SK-N-SH (cell line): ENCODE measurements around the gene ZG16B. TPM values are rescaled to one million over a fixed set of nuclear protein-coding genes. Genes with fewer than 3 reads are reported as not detected.

Source experiments
- CTCF ChIA-PET: fragments of 300-600, 350-600 bp; formaldehyde crosslinking; extraction: SDS; loops from one replicate; lab custom pipeline; 2021; lab: Yijun Ruan, JAX
- POLR2A ChIA-PET: fragments of 350-600 bp; sonication (Branson Sonifier 250); formaldehyde crosslinking; extraction: SDS; loops from one replicate; lab custom pipeline; 2020; ENCODE audit warnings: antibody characterized with exemption, inconsistent platforms; lab: Yijun Ruan, JAX
- DNase-seq: peaks from one replicate; pipeline ENCODE4 v3.0.0; 2012
- H2AFZ ChIP-seq: fragments of 200-600 bp; sonication (generic); 2 replicates; pipeline ENCODE4 v1.8.1; 2016; ENCODE audit warnings: antibody characterized with exemption, mild to moderate bottlenecking, low read depth
- H3F3A ChIP-seq: fragments of 200-600 bp; sonication (generic); replicated peaks from 2 replicates; pipeline ENCODE3; 2016; ENCODE audit warnings: antibody characterized with exemption, mild to moderate bottlenecking; ENCODE audit not compliant: insufficient read depth
- H3K27ac ChIP-seq, 2 experiments: fragments of 200-500 bp in 1 of 2; fragments of 200-600 bp in 1 of 2; sonication (Bioruptor generic) in 1 of 2; sonication (generic), shearing (Covaris generic) in 1 of 2; 2 replicates each; pipeline versions ENCODE4 v1.5.1 to v1.6.1; 2014 to 2016; ENCODE audit warnings: low read depth in 2 of 2, inconsistent platforms in 1 of 2, low read length in 1 of 2, mild to moderate bottlenecking in 1 of 2, mixed read lengths in 1 of 2
- H3K27me3 ChIP-seq: fragments of 200-600 bp; sonication (generic), shearing (Covaris generic); 2 replicates; pipeline ENCODE4 v1.6.1; 2016; ENCODE audit warnings: mixed run types; ENCODE audit not compliant: insufficient read depth
- H3K36me3 ChIP-seq, 2 experiments: fragments of 200-500 bp in 1 of 2; fragments of 200-600 bp in 1 of 2; sonication (Bioruptor generic) in 1 of 2; sonication (generic) in 1 of 2; replicated peaks in 1 of 2; 2 replicates each; pipeline versions ENCODE3 to v1.5.1; 2014 to 2016; ENCODE audit warnings: low read length in 1 of 2, mild to moderate bottlenecking in 1 of 2; ENCODE audit not compliant: insufficient read depth in 2 of 2, control insufficient read depth in 1 of 2
- H3K4me1 ChIP-seq, 2 experiments: fragments of 200-500 bp in 1 of 2; fragments of 200-600 bp in 1 of 2; sonication (Bioruptor generic) in 1 of 2; sonication (generic), shearing (Covaris generic) in 1 of 2; 2 replicates each; pipeline versions ENCODE4 v1.5.1 to v1.6.1; 2014 to 2016; ENCODE audit warnings: low read depth in 1 of 2, low read length in 1 of 2, mixed run types in 1 of 2; ENCODE audit not compliant: insufficient read depth in 2 of 2, control insufficient read depth in 1 of 2
- H3K4me2 ChIP-seq: fragments of 200-600 bp; sonication (generic), shearing (Covaris generic); 2 replicates; pipeline ENCODE4 v1.6.1; 2017; ENCODE audit warnings: mixed run types
- H3K4me3 ChIP-seq, 2 experiments: fragments of 200-500 bp in 1 of 2; fragments of 200-600 bp in 1 of 2; sonication (Bioruptor generic) in 1 of 2; sonication (generic), shearing (Covaris generic) in 1 of 2; 2 replicates each; pipeline versions ENCODE4 v1.5.1 to v1.8.1; 2014 to 2016; ENCODE audit warnings: low read depth in 2 of 2, inconsistent platforms in 1 of 2, low read length in 1 of 2, mild to moderate bottlenecking in 1 of 2, mixed read lengths in 1 of 2, moderate library complexity in 1 of 2
- H3K79me2 ChIP-seq: fragments of 200-600 bp; sonication (generic); 2 replicates; pipeline ENCODE4 v1.8.1; 2017; ENCODE audit warnings: mild to moderate bottlenecking; ENCODE audit not compliant: insufficient read depth
- H3K9ac ChIP-seq: fragments of 200-600 bp; sonication (generic); 2 replicates; pipeline ENCODE4 v1.6.1; 2017; ENCODE audit warnings: mixed run types
- H3K9me2 ChIP-seq: fragments of 200-600 bp; sonication (generic); 2 replicates; pipeline ENCODE4 v1.6.1; 2017; ENCODE audit warnings: mixed run types
- H3K9me3 ChIP-seq: fragments of 200-600 bp; sonication (generic); 2 replicates; pipeline ENCODE4 v1.6.1; 2017; ENCODE audit warnings: mixed run types, mild to moderate bottlenecking, moderate library complexity
- H4K20me1 ChIP-seq: fragments of 200-600 bp; sonication (generic); 2 replicates; pipeline ENCODE4 v1.6.1; 2017; ENCODE audit warnings: mild to moderate bottlenecking, mixed run types; ENCODE audit not compliant: insufficient read depth
- CHD2 ChIP-seq: fragments of 150-350 bp; IDR thresholded peaks from 2 replicates; pipeline ENCODE4 v1.6.1; 2018; ENCODE audit warnings: low read length; ENCODE audit not compliant: partially characterized antibody
- EZH2phosphoT487 ChIP-seq: fragments of 200-600 bp; sonication (generic); IDR thresholded peaks from 2 replicates; pipeline ENCODE4 v1.6.1; 2017; ENCODE audit warnings: low read depth, mixed run types, mild to moderate bottlenecking, antibody characterized with exemption, moderate library complexity, borderline replicate concordance
- FOSL2 ChIP-seq: IDR thresholded peaks from 2 replicates; pipeline ENCODE4 v1.4.0; 2012; ENCODE audit warnings: low read depth, mild to moderate bottlenecking, moderate library complexity, borderline replicate concordance
- FOXJ3 ChIP-seq: sonication (generic); formaldehyde crosslinking; IDR thresholded peaks from 2 replicates; pipeline ENCODE4 v1.5.1; 2020; ENCODE audit warnings: mild to moderate bottlenecking, missing genetic modification reagents
- GABPA ChIP-seq: IDR thresholded peaks from 2 replicates; pipeline ENCODE4 v1.4.0; 2012; ENCODE audit warnings: low read depth, mild to moderate bottlenecking
- MEF2A ChIP-seq: IDR thresholded peaks from 2 replicates; pipeline ENCODE4 v1.4.0; 2012; ENCODE audit warnings: low read depth, borderline replicate concordance
- NFIC ChIP-seq: IDR thresholded peaks from 2 replicates; pipeline ENCODE4 v1.4.0; 2012; ENCODE audit warnings: borderline replicate concordance
- NRF1 ChIP-seq: IDR thresholded peaks from 2 replicates; pipeline ENCODE4 v1.6.1; 2012; ENCODE audit warnings: low read depth, mild to moderate bottlenecking, low read length
- PBX3 ChIP-seq: IDR thresholded peaks from 2 replicates; pipeline ENCODE4; 2012
- POLR2AphosphoS5 ChIP-seq: IDR thresholded peaks from 2 replicates; pipeline ENCODE4 v1.6.1; 2012; ENCODE audit warnings: low read depth, low read length
- RAD21 ChIP-seq: IDR thresholded peaks from 2 replicates; pipeline ENCODE4 v1.6.1; 2012; ENCODE audit warnings: mild to moderate bottlenecking, low read length
- RCOR1 ChIP-seq: fragments of 150-350 bp; IDR thresholded peaks from 2 replicates; pipeline ENCODE4 v1.6.1; 2017; ENCODE audit warnings: antibody characterized with exemption, low read length
- REST ChIP-seq: IDR thresholded peaks from 2 replicates; pipeline ENCODE4 v1.6.1; 2012; ENCODE audit warnings: mild to moderate bottlenecking, low read depth, low read length, moderate library complexity
- RFX5 ChIP-seq: IDR thresholded peaks from 2 replicates; pipeline ENCODE4 v1.6.1; 2012; ENCODE audit warnings: mild to moderate bottlenecking, improper control_type of control experiment, low read length
- SIN3A ChIP-seq: IDR thresholded peaks from 2 replicates; pipeline ENCODE4 v1.6.1; 2012; ENCODE audit warnings: low read depth, mild to moderate bottlenecking, low read length, moderate library complexity, borderline replicate concordance
- SMC3 ChIP-seq: IDR thresholded peaks from 2 replicates; pipeline ENCODE4 v1.6.1; 2012; ENCODE audit warnings: low read depth, low read length, improper control_type of control experiment
- TAF1 ChIP-seq: IDR thresholded peaks from 2 replicates; pipeline ENCODE4 v1.6.1; 2012; ENCODE audit warnings: low read depth, mild to moderate bottlenecking, low read length, moderate library complexity, borderline replicate concordance
- TCF12 ChIP-seq: IDR thresholded peaks from 2 replicates; pipeline ENCODE4 v1.4.0; 2012
- TEAD4 ChIP-seq: IDR thresholded peaks from 2 replicates; pipeline ENCODE4 v1.4.0; 2012; ENCODE audit warnings: mild to moderate bottlenecking, borderline replicate concordance; ENCODE audit not compliant: insufficient read depth
- YY1 ChIP-seq: IDR thresholded peaks from 2 replicates; pipeline ENCODE4 v1.4.0; 2012; ENCODE audit warnings: low read depth, mild to moderate bottlenecking
- WGBS: methylation state at CpG from one replicate; pipeline ENCODE4 v1.1.6; 2017; ENCODE audit warnings: low lambda C conversion rate; 5-methylcytosine and 5-hydroxymethylcytosine counted together
- polyA plus RNA-seq, 3 experiments: library from polyadenylated mRNA; depleted of rRNA; stranded (reverse); fragments of >200 nt; gene quantifications; 2 replicates each; pipeline ENCODE4 v1.2.3, GENCODE V29; 2012
- TF ChIP-seq, protein P1 (sequence below): fragments of 150-350 bp; IDR thresholded peaks from 2 replicates; pipeline ENCODE4 v1.6.1; 2016; ENCODE audit warnings: mild to moderate bottlenecking, low read depth, low read length

ZG16B gene
- polyA plus RNA-seq, 1 of the 3 experiments (the other 2 are of a cell fraction), result 0.26 TPM

DNA sequence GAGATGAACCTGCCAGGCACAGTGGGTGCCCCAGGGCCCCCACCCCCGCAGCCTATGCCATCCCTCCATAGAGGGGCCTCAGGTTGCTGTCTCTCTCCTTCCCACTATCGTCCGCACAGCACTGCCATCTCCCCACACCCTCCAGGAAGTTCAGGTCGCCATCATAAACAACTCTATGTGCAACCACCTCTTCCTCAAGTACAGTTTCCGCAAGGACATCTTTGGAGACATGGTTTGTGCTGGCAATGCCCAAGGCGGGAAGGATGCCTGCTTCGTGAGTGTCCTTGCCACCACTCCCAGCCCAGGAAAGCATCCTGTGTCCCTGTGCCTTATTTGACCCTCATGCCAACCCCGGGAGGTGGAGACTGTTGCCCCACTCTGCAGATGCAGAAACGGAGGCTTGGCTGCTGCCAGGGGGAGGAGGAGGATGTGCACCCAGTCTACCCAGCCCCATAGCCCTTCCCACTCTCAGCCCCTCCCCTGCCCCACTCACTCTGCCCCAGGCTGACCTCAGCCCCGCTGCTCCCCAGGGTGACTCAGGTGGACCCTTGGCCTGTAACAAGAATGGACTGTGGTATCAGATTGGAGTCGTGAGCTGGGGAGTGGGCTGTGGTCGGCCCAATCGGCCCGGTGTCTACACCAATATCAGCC lies 9.1 kb upstream of the ZG16B start:
- WGBS, result 57% methylated on average over 12 of the region's 14 CpGs
- H3K9me3 ChIP-seq, result no peaks in the 10 kb centered on the region
- no peak overlapping the region for H3K9ac ChIP-seq
- ChIA-PET POLR2A (interaction anchor here (1.5 kb wide), 1 partner anchor 43 kb away, joined by 6 read pairs; the partner anchor contains the start of gene ELOB), CTCF (interaction anchor here (1.2 to 2.7 kb wide), 3 partner anchors 10 to 47 kb away, joined by 3 to 13 read pairs (median 10); no protein-coding TSS in a partner anchor)
- H3K79me2 ChIP-seq, result no peaks in the 10 kb centered on the region
- DNase-seq, result peak; percentile 62
- H3K9me2 ChIP-seq, result no peaks in the 10 kb centered on the region
- H3K4me2 ChIP-seq, result no peak overlapping the region
- no peaks in the 10 kb centered on the region for H4K20me1 ChIP-seq
- H3K4me3 ChIP-seq, result no peak overlapping the region
- TF ChIP-seq RCOR1 (0 out of 2 replicates have a peak, but pooled peaks have one; percentile 13), TCF12 (no peak)
- no peaks in the 10 kb centered on the region for H3F3A ChIP-seq
- H2AFZ ChIP-seq, result no peak overlapping the region
- H3K4me1 ChIP-seq, result peaks cover 0 to 24% of the 10 kb centered on the region in 2 experiments; a peak in 1 of 4 replicates
- no peaks in the 10 kb centered on the region for H3K27me3 ChIP-seq
- H3K27ac ChIP-seq, result peak overlapping the region in 1 of 2 experiments; percentile 74; a peak in 2 of 4 replicates
- no peaks in the 10 kb centered on the region for H3K36me3 ChIP-seq

- CTCF ChIA-PET, result interaction anchor here (1.2 to 2.7 kb wide), 5 partner anchors 11 to 69 kb away, joined by 3 to 13 read pairs (median 3); partner anchors contain the start of gene SRRM2
- H3K9me2 ChIP-seq, result no peaks in the 10 kb centered on the region
- H3K36me3 ChIP-seq, result no peaks in the 10 kb centered on the region
- no peaks in the 10 kb centered on the region for H3F3A ChIP-seq
- peak overlapping the region in 1 of 2 experiments; percentile 74; a peak in 2 of 4 replicates for H3K27ac ChIP-seq
- DNase-seq, result peak; percentile 66
- no peaks in the 10 kb centered on the region for H3K9me3 ChIP-seq
- POLR2A ChIA-PET, result interaction anchor here (1.1 to 1.5 kb wide), 2 partner anchors 44 to 61 kb away, joined by 4 to 6 read pairs; partner anchors contain the start of genes ELOB and FLYWCH2
- H3K4me3 ChIP-seq, result no peak overlapping the region
- no peak overlapping the region for H2AFZ ChIP-seq
- H3K27me3 ChIP-seq, result no peaks in the 10 kb centered on the region
- H4K20me1 ChIP-seq, result no peaks in the 10 kb centered on the region
- peaks cover 0 to 24% of the 10 kb centered on the region in 2 experiments; a peak in 1 of 4 replicates for H3K4me1 ChIP-seq
- 59% methylated on average over 9 of the region's 9 CpGs for WGBS
- H3K9ac ChIP-seq, result no peak overlapping the region
- H3K79me2 ChIP-seq, result no peaks in the 10 kb centered on the region
- H3K4me2 ChIP-seq, result no peak overlapping the region
- TF ChIP-seq, protein P1, sequence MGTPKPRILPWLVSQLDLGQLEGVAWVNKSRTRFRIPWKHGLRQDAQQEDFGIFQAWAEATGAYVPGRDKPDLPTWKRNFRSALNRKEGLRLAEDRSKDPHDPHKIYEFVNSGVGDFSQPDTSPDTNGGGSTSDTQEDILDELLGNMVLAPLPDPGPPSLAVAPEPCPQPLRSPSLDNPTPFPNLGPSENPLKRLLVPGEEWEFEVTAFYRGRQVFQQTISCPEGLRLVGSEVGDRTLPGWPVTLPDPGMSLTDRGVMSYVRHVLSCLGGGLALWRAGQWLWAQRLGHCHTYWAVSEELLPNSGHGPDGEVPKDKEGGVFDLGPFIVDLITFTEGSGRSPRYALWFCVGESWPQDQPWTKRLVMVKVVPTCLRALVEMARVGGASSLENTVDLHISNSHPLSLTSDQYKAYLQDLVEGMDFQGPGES, result no peak
- TF ChIP-seq MEF2A, result no peak
- no peak for TF ChIP-seq PBX3
- TF ChIP-seq RAD21, result peak; percentile 5; the same call in 1 of the 2 replicates
- no peak for TF ChIP-seq SMC3
- TF ChIP-seq NFIC, result no peak
- no peak for TF ChIP-seq REST
- no peak for TF ChIP-seq RFX5
- no peak for TF ChIP-seq POLR2AphosphoS5
- no peak for TF ChIP-seq TAF1
- TF ChIP-seq NRF1, result no peak
- TF ChIP-seq GABPA, result no peak
- no peak for TF ChIP-seq YY1
- no peak; the same call in 1 of the 2 replicates for TF ChIP-seq RCOR1
- TF ChIP-seq TEAD4, result no peak
- peak; percentile 45 for TF ChIP-seq CHD2
- no peak for TF ChIP-seq EZH2phosphoT487
- TF ChIP-seq FOSL2, result no peak
- TF ChIP-seq SIN3A, result no peak
- TF ChIP-seq FOXJ3, result no peak
These were observed 8.5 kb upstream of the ZG16B start for GRCh38 chr16:2821487-2822157.
